ENCODE measurements around the gene BIRC2. TPM values are rescaled to one million over a fixed set of nuclear protein-coding genes. Genes with fewer than 3 reads are reported as not detected.

The BIRC2 gene
- total and polyA plus RNA-seq, 9 of the 15 experiments (the other 6 are each of a cell fraction or from before 2014, with no cell fraction given) = 14.3 to 45.9 (median 20.7) TPM

DNA sequence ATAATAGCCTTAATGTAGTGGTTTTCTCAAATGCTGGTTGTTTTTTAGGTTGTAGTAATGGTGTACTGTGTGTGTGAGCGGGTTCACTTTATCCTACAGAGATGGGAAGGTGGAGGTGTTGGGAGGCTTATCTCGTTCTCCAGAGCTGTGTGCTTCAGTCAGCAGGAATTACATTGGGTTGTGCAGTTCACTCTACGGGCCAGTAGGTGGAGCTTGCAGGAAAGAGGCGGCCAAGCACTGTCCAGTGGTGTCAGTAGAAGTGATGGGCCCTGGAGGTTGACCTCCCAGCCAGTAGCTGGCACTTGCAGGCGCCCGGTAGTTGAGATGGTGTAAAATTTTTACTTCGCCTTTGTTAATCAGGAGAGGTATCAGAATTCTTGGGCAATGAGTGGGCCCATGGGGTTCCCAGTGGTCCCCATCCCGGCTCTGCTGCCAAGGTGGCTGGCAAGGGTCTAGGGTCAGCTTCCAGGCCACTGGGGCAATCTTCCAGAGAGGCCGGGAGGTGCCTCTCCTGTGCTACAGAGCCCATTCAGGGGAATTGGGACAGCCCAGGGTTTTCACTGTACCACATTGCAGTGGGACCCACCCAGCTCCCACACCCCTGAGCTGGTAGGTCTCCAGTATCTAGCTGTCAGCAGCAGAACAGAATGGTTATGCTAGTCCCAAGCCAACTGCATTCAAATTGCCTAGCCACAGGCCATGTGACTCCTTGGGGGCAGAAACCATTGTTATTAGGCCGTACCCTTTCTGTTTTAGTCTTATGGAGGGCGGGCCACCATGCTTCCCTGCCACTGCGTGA, 43.9 kb downstream of the BIRC2 start (continued):
- TF ChIP-seq ZNF143 (CRISPR knock-in tag; IDR thresholded peaks at IDR 0.05) (no peak), POLR2AphosphoS5 (IDR thresholded peaks at IDR 0.05; ENCODE audit: control insufficient read depth, insufficient read depth, low read depth, low read length) (0 out of 2 replicates have a peak, but pooled peaks have one; percentile 20), REST (IDR thresholded peaks at IDR 0.05; ENCODE audit: borderline replicate concordance) (peak; percentile 70), REST (CRISPR knock-in tag; IDR thresholded peaks at IDR 0.05; ENCODE audit: low read depth) (no peak), EHMT2 (IDR thresholded peaks at IDR 0.05) (peak; percentile 85), C11orf30 (IDR thresholded peaks at IDR 0.05; ENCODE audit: low read depth) (peak; percentile 19; the same call in 1 of the 2 replicates), NFYB (IDR thresholded peaks at IDR 0.05; ENCODE audit: extremely low read depth, insufficient read length) (no peak), KLF16 (IDR thresholded peaks at IDR 0.05) (peak; percentile 50; the same call in 1 of the 2 replicates), CBX3 (IDR thresholded peaks at IDR 0.05; ENCODE audit: borderline replicate concordance in 1 of 2, low read length in 2 of 2) (peak in 1 of 2 experiments; percentile 50; a peak in 1 of 3 replicates), MEIS2 (IDR thresholded peaks at IDR 0.05; ENCODE audit: partially characterized antibody) (peak; percentile 78), CC2D1A (IDR thresholded peaks at IDR 0.05) (peak; percentile 14; the same call in 1 of the 2 replicates)
- TF ChIP-seq, protein P1, sequence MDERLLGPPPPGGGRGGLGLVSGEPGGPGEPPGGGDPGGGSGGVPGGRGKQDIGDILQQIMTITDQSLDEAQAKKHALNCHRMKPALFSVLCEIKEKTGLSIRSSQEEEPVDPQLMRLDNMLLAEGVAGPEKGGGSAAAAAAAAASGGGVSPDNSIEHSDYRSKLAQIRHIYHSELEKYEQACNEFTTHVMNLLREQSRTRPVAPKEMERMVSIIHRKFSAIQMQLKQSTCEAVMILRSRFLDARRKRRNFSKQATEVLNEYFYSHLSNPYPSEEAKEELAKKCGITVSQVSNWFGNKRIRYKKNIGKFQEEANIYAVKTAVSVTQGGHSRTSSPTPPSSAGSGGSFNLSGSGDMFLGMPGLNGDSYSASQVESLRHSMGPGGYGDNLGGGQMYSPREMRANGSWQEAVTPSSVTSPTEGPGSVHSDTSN (CRISPR knock-in tag; IDR thresholded peaks at IDR 0.05; ENCODE audit: low read depth) = no peak
- TF ChIP-seq, protein P1 (tag; conservative IDR thresholded peaks at IDR 0.05; ENCODE audit: low read depth) = peak; percentile 33; the same call in 1 of the 2 replicates

Data from K562 (cell line).